Effector CD4-positive, alpha-beta T cell (primary cell): Measurements from ENCODE around the gene MBOAT1.

ENCODE experiments used
- DNase-seq: peaks from one replicate; pipeline ENCODE4 v3.0.0-alpha.2; 2020

MBOAT1 gene

GRCh38 chr6:20233007-20233730 lies 20.9 kb upstream of the MBOAT1 start:
- DNase-seq = no peak

- no peak for DNase-seq
Measured at GRCh38 chr6:20232188-20232587, 19.9 kb upstream of the MBOAT1 start.

- DNase-seq = no peak
Measured at GRCh38 chr6:20230401-20231119, 18.3 kb upstream of the MBOAT1 start.

GRCh38 chr6:20229881-20230280 lies 17.6 kb upstream of the MBOAT1 start:
- no peak for DNase-seq

GRCh38 chr6:20227350-20227749 lies 15.1 kb upstream of the MBOAT1 start:
- no peak for DNase-seq

GRCh38 chr6:20223141-20223540 lies 10.9 kb upstream of the MBOAT1 start:
- no peak for DNase-seq

GRCh38 chr6:20221421-20221820 lies 9.2 kb upstream of the MBOAT1 start:
- no peak for DNase-seq

GRCh38 chr6:20220359-20220758 lies 8.1 kb upstream of the MBOAT1 start:
- no peak for DNase-seq

GRCh38 chr6:20217891-20218290 lies 5.6 kb upstream of the MBOAT1 start:
- DNase-seq = no peak

- no peak for DNase-seq
Measured at GRCh38 chr6:20217324-20217855, 5.1 kb upstream of the MBOAT1 start.

- no peak for DNase-seq
Measured at GRCh38 chr6:20215310-20215709, 3.0 kb upstream of the MBOAT1 start.

- no peak for DNase-seq
Measured at GRCh38 chr6:20213271-20213798, 1.1 kb upstream of the MBOAT1 start.

GRCh38 chr6:20211941-20212391 lies 303 bp downstream of the MBOAT1 start:
- no peak for DNase-seq

GRCh38 chr6:20211037-20211940 lies 980 bp downstream of the MBOAT1 start:
- no peak for DNase-seq

GRCh38 chr6:20210158-20210557 lies 2.1 kb downstream of the MBOAT1 start:
- DNase-seq = no peak

- no peak for DNase-seq
Measured at GRCh38 chr6:20208687-20209378, 3.4 kb downstream of the MBOAT1 start.

GRCh38 chr6:20207088-20207418 lies 5.2 kb downstream of the MBOAT1 start:
- no peak for DNase-seq

GRCh38 chr6:20205722-20206161 lies 6.5 kb downstream of the MBOAT1 start:
- no peak for DNase-seq

- DNase-seq = no peak
Measured at GRCh38 chr6:20204512-20204894, 7.8 kb downstream of the MBOAT1 start.

- DNase-seq = no peak
Measured at GRCh38 chr6:20203561-20204511, 8.4 kb downstream of the MBOAT1 start.

- DNase-seq = no peak
Measured at GRCh38 chr6:20202699-20203302, 9.5 kb downstream of the MBOAT1 start.
